ENCODE measurements around the gene LRRC1. TPM values are rescaled to one million over a fixed set of nuclear protein-coding genes. Genes with fewer than 3 reads are reported as not detected.
A peak's percentile ranks its signal among the peaks of the same experiment; 100 is the strongest.

LRRC1 gene
- total RNA-seq, 4 donors from 2014 or later: 23.2 to 38.5 (median 28.3) TPM

DNA sequence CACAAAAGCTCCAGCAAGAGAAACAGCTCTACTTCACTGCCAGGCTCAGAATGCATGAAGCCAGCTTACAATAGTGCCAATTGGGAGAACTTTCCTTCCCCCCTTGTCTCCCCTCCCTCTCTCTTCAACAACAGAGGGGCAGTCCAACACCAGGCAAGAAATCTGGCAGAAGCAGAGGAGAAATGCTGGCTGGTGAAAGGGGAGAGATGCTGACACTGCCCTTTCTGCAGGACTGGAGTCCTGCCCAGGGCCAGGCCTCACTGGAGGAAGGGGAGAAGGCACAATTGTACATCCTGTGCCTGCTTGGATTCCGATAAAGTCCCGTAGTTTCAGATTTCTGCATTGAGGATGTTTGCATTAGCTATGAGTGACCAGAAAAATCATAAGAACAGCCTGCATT, 148.6 kb downstream of the LRRC1 start:
- 34 to 50% methylated on average over 2 of the region's 2 CpGs for WGBS, 2 donors
- no peak for DNase-seq
- TF ChIP-seq, protein P1, sequence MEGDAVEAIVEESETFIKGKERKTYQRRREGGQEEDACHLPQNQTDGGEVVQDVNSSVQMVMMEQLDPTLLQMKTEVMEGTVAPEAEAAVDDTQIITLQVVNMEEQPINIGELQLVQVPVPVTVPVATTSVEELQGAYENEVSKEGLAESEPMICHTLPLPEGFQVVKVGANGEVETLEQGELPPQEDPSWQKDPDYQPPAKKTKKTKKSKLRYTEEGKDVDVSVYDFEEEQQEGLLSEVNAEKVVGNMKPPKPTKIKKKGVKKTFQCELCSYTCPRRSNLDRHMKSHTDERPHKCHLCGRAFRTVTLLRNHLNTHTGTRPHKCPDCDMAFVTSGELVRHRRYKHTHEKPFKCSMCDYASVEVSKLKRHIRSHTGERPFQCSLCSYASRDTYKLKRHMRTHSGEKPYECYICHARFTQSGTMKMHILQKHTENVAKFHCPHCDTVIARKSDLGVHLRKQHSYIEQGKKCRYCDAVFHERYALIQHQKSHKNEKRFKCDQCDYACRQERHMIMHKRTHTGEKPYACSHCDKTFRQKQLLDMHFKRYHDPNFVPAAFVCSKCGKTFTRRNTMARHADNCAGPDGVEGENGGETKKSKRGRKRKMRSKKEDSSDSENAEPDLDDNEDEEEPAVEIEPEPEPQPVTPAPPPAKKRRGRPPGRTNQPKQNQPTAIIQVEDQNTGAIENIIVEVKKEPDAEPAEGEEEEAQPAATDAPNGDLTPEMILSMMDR (IDR thresholded peaks at IDR 0.05): no peak
- no peak for TF ChIP-seq POLR2A (IDR thresholded peaks at IDR 0.05)
- H3K4me1 ChIP-seq: peaks cover 0 to 22% (median 13%) of the 10 kb centered on the region in 3 donors
- intact Hi-C loops (cut with DNase I): no loop called here
- peaks cover 0 to 8% (median 0%) of the 10 kb centered on the region in 3 donors for H3K9me3 ChIP-seq
- H3K27ac ChIP-seq: peak overlapping the region in 3 of 4 donors; percentile 32 to 49 (median 42)
- no peaks in the 10 kb centered on the region for H3K27me3 ChIP-seq
- H3K4me3 ChIP-seq: no peak overlapping the region
- no peaks in the 10 kb centered on the region for H3K36me3 ChIP-seq

DNA sequence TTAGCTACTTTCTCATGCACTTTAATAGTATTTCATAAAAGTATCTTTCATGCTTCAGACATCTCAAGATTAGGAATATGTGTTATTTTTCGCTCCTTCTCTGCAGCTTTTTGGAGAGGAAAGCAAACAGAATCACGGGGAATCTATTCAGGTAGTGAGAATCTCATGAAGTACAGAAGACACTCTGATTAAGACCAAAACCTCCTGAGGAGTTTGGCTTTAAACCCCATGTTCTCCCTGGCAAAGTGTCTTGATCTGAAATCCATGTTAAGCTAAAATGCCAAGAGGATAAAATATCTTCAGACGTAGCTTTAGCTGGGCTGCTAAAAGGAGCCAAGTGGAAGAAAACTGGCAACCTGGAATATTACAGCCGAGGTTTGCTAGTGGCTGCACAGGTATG, 149.3 kb downstream of the LRRC1 start:
- DNase-seq: no peak
- WGBS, 2 donors: 30 to 31% methylated on average over 4 of the region's 4 CpGs
- peaks cover 0 to 8% (median 1%) of the 10 kb centered on the region in 3 donors for H3K9me3 ChIP-seq

DNA sequence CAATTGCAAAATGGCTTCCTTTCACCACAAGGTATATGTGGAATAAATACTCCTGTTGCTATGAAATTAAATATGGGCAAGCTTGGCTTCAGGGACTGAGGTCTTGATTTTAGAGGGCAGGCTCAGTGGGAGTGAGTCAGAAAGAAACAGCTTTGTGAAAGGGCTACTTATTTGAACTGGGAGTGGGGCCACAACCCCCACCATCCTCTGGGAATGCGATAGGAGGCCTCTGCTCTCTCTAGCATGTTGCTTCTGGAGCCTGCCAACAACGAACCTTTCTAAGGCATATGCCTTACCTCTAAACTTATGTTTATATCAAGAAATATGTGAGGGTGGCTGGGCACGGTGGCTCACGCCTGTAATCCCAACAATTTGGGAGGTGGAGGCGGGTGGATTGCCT, 149.7 kb downstream of the LRRC1 start:
- peak overlapping the region in 2 of 4 donors; percentile 32 to 49 for H3K27ac ChIP-seq
- intact Hi-C loops (cut with DNase I): no loop called here

More for the DNA sequence above, 149.3 kb downstream of the LRRC1 start:
- peaks cover 0 to 22% (median 13%) of the 10 kb centered on the region in 3 donors for H3K4me1 ChIP-seq
- H3K4me3 ChIP-seq: no peak overlapping the region
- intact Hi-C loops (cut with DNase I): no loop called here
- H3K36me3 ChIP-seq: no peaks in the 10 kb centered on the region
- H3K27me3 ChIP-seq: no peaks in the 10 kb centered on the region
- TF ChIP-seq, protein P1 (IDR thresholded peaks at IDR 0.05): no peak
- TF ChIP-seq POLR2A (IDR thresholded peaks at IDR 0.05): no peak
- peak overlapping the region in 2 of 4 donors; percentile 32 to 49 for H3K27ac ChIP-seq

DNA sequence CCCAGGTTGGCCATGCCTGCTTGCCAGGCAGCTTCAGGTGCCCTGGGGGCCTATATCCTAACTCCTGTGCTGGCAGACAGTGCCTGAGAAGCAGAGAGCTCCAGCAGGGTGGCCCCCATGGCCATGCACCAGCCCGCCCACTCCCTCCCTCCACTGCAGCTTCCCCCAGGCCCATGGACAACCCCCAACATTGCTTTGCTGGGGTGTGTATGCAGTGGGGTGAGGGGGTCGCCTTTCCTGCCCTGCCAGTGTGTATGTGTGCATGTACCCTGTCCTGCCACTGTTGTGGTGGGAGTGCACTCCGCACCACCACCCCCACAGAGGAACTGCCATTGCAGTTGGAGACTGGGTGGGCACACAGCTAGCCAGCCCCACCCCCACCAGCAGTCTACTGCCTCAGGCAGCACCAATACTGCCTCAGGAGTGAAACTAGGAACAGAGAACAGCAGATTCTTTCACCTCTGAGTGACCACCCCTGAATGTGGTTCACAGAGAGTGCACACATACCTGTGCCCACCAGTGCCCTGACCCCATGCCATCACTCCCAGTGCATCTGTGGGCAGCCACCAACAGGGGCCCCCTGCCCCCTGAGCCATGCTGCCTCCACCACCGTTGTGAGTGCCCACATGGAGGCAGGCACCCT, 151.1 kb downstream of the LRRC1 start:
- Histone ChIP-seq H3K9me3 (peaks cover 0 to 8% (median 8%) of the 10 kb centered on the region in 3 donors), H3K27ac (no peak overlapping the region), H3K4me3 (no peak overlapping the region), H3K4me1 (peaks cover 0 to 22% (median 13%) of the 10 kb centered on the region in 3 donors), H3K36me3 (no peaks in the 10 kb centered on the region), H3K27me3 (no peaks in the 10 kb centered on the region)
- intact Hi-C loops (cut with DNase I): no loop called here
- no peak for TF ChIP-seq POLR2A (IDR thresholded peaks at IDR 0.05)
- TF ChIP-seq, protein P1 (IDR thresholded peaks at IDR 0.05): no peak
- WGBS, 2 donors: 100% methylated on average over 1 of the region's 4 CpGs; no CpG with 5 or more reads in 1 of the 2 donors
- no peak for DNase-seq

More for the DNA sequence above, 149.7 kb downstream of the LRRC1 start:
- H3K27me3 ChIP-seq: no peaks in the 10 kb centered on the region
- H3K4me1 ChIP-seq: peaks cover 0 to 22% (median 13%) of the 10 kb centered on the region in 3 donors
- peaks cover 0 to 8% (median 6%) of the 10 kb centered on the region in 3 donors for H3K9me3 ChIP-seq
- no peak for DNase-seq
- H3K4me3 ChIP-seq: no peak overlapping the region
- TF ChIP-seq, protein P1 (IDR thresholded peaks at IDR 0.05): no peak
- TF ChIP-seq POLR2A (IDR thresholded peaks at IDR 0.05): no peak
- no peaks in the 10 kb centered on the region for H3K36me3 ChIP-seq
- 90 to 94% methylated on average over 4 to 5 of the region's 5 CpGs for WGBS, 2 donors

DNA sequence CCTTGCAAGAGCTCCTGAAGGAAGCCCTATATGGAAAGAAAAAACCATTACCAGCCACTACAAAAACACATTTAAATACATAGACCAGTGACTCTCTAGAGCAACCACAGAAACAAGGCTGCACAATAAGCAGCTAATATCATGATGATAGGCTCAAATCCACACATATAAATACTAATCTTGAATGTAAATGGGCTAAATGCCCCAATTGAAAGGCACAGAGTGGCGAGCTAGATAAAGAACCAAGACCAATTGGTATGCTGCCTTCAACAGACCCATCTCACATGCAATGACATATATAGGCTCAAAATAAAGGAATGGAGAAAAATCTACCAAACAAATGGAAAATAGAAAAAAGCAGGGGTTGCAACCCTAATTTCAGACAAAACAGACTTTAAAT, 153.0 kb downstream of the LRRC1 start:
- H3K36me3 ChIP-seq: no peaks in the 10 kb centered on the region
- TF ChIP-seq, protein P1 (IDR thresholded peaks at IDR 0.05): no peak
- TF ChIP-seq POLR2A (IDR thresholded peaks at IDR 0.05): no peak
- no peaks in the 10 kb centered on the region for H3K27me3 ChIP-seq
- no peak overlapping the region for H3K27ac ChIP-seq
- whole genome bisulfite sequencing, 2 donors: 94 to 100% methylated on average over 1 of the region's 1 CpG
- no peak for DNase-seq
- no peak overlapping the region for H3K4me3 ChIP-seq
- H3K9me3 ChIP-seq: peaks cover 0 to 8% (median 8%) of the 10 kb centered on the region in 3 donors
- intact Hi-C loops (cut with DNase I): no loop called here
- peaks cover 0 to 19% (median 13%) of the 10 kb centered on the region in 3 donors for H3K4me1 ChIP-seq
